ENCODE data around the gene TMEM88. TPM values are rescaled to one million over a fixed set of nuclear protein-coding genes. Genes with fewer than 3 reads are reported as not detected.

The TMEM88 gene
- total RNA-seq, 1 experiment from 2014 or later = 2.8 TPM

- ChIA-PET CTCF (interaction anchor here (1.3 to 2.3 kb wide), 3 partner anchors 12 to 93 kb away, joined by 4 to 8 read pairs (median 5); no protein-coding TSS in a partner anchor), POLR2A (interaction anchor here (0.8 to 3.9 kb wide), 3 partner anchors 14 to 433 kb away, joined by 3 to 22 read pairs (median 11); partner anchors contain the start of genes CYB5D1, NAA38 and TMEM256), RAD21 (ENCODE audit: low non-redundant PET in 1 of 2, low total read pairs in 2 of 2, uncharacterized antibody in 2 of 2, unreplicated experiment in 2 of 2) (no interaction called here)
- TF ChIP-seq CTCF (IDR thresholded peaks at IDR 0.05 in 2 of 3, conservative IDR thresholded peaks at IDR 0.05 in 1 of 3; ENCODE audit: borderline replicate concordance in 1 of 3, insufficient read depth in 1 of 3, low read depth in 2 of 3, low read length in 2 of 3) = no peak
- TF ChIP-seq YY1 (IDR thresholded peaks at IDR 0.05; ENCODE audit: extremely low read depth, insufficient replicate concordance, low read depth, low read length) = peak; percentile 83
- peak; percentile 80 for TF ChIP-seq TCF7L2 (IDR thresholded peaks at IDR 0.05; ENCODE audit: borderline replicate concordance, extremely low read depth, insufficient read depth, insufficient read length)
- no peak for TF ChIP-seq SIN3A (IDR thresholded peaks at IDR 0.05; ENCODE audit: low read depth)
- TF ChIP-seq CEBPB (IDR thresholded peaks at IDR 0.05; ENCODE audit: low read depth) = no peak
- peak; percentile 54; the same call in 1 of the 2 replicates for TF ChIP-seq POLR2AphosphoS5 (IDR thresholded peaks at IDR 0.05; ENCODE audit: low read depth, low read length)
- Histone ChIP-seq H3K79me2 (ENCODE audit: insufficient read depth, low read length) (peaks cover 26% of the 10 kb centered on the region), H4K20me1 (ENCODE audit: insufficient read depth) (no peaks in the 10 kb centered on the region), H3K4me1 (ENCODE audit: control insufficient read depth in 1 of 2, insufficient read depth in 2 of 2, low read length in 2 of 2) (peaks cover 41 to 79% of the 10 kb centered on the region in 2 experiments), H3K27me3 (ENCODE audit: insufficient read depth, low read length) (no peaks in the 10 kb centered on the region), H3K4me2 (ENCODE audit: low read length) (peak overlapping the region; percentile 99), H3K4me3 (replicated peaks in 1 of 2; ENCODE audit: low read depth in 1 of 2, low read length in 2 of 2) (peak overlapping the region; percentile 74 to 82), H3K9me3 (ENCODE audit: control insufficient read depth in 1 of 2, insufficient read depth in 1 of 2, low read depth in 1 of 2, low read length in 2 of 2) (no peaks in the 10 kb centered on the region), H3K27ac (ENCODE audit: low read depth, low read length) (peak overlapping the region; percentile 98), H2AFZ (ENCODE audit: low read depth, low read length, poor library complexity, severe bottlenecking) (no peak overlapping the region), H3K9me2 (ENCODE audit: insufficient read depth) (no peaks in the 10 kb centered on the region), H3K9ac (ENCODE audit: low read length) (peak overlapping the region; percentile 97), H3K36me3 (ENCODE audit: control insufficient read depth in 1 of 2, insufficient read depth in 2 of 2, low read length in 2 of 2) (peaks cover 0 to 3% of the 10 kb centered on the region in 2 experiments; a peak in 1 of 4 replicates)
- BruUV-seq (replicated peaks) = no TSS peak
- ATAC-seq = peak; percentile 24
- intact Hi-C loops (cut with micrococcal nuclease) = loop anchor here (1.0 to 5.0 kb wide), 2 partner anchors 120 to 255 kb away; partner anchors contain the start of genes DNAH2 and MPDU1
- DNase-seq (ENCODE audit: low read depth, low spot score) = peak; percentile 96
Measured at GRCh38 chr17:7836596-7837407, 18.1 kb upstream of the TMEM88 start.

Measured in HCT116 (cell line).